Measurements from ENCODE around the gene CHST3.
"Not testable (repeated sequence)": the region's sequence is repeated elsewhere in the genome, so short reads cannot be mapped to it uniquely, and the experiment has no call there.

Gene CHST3

DNA sequence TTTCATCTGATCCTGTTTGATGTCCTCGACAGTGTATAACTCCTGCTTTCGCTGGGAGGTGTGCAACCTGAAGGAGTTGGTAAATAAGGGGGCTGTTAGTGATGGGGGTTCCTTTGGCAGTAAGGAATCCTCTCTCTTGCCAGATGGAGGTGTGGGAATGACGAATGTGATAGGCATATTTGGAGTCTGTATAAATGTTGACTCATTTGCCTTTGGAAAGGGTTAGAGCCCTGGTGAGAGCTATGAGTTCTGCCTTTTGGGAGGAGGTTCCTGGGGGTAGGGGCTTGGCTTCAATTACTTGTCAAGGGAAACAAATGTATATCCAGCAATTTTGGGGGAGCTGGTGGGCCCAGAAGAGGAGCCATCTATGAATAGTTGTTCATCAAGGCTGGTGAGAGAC lies 11.4 kb upstream of the CHST3 start:
- no peak for DNase-seq

DNA sequence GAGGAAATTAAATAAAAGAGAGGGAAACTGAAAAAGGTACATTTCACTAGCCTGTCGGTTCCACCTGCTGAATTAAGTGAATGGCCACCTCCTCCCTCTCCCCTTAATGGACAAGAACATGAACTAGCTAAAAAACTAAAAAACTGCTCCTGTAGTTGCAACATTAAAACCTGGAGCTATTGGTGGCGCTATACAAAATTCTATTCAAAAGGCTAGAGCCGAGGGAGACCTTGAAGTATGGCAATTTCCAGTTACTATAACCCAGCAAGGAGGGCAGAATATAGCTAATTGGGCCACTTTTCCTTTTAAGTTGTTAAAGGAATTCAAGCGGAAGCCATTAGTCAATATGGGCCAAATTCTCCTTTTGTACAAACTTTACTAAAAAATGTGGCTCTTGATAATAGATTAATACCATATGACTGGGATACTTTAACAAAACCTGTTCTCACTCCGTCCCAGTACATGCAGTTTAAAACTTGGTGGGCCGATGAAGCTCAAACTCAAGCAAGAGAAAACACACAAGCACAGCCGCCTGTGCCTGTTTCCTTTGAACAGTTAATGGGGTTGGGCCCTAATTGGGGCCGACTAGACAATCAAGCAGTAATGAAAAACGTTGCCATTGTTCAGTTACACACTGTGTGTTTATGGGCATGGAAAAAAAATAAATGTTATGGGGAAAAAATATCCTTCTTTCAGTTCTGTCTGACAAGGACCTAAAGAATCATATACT lies 6.5 kb upstream of the CHST3 start:
- DNase-seq, result no peak

DNA sequence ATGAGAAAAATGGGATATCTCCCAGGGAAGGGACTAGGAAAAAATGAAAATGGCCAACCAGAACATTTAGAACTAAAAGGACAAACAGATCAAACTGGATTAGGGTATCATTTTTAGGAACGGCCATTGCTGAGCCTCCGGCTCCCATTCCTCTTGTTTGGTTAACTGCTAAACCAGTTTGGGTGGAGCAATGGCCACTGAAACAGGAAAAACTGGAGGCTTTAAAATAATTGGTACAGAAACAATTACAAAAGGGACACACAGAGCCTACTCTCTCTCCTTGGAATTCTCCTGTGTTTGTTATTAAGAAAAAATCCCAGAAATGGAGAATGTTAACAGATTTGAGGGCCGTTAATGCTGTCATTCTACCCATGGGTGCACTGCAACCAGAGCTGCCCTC lies 4.7 kb upstream of the CHST3 start:
- no peak for DNase-seq

DNA sequence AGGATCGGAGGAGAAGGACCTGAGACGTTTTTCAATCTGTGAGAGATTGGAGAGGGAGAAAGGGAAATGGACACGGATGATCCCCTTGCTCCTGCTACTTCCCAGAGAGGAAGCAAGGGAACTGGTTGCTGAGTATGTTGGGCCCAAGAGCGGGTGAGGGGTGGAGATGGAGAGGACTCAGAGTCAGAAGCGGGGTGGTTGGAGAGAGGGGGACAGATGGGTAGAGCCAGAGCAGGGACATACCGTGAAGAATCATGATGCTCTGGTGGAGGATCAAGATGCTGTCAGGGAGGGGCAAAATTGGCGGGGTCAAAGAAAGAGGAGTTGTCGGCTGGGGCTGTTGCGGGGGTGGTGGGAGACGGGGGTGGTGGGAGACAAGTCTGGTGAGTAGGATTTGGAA lies 2.4 kb upstream of the CHST3 start:
- DNase-seq, result no peak

DNA sequence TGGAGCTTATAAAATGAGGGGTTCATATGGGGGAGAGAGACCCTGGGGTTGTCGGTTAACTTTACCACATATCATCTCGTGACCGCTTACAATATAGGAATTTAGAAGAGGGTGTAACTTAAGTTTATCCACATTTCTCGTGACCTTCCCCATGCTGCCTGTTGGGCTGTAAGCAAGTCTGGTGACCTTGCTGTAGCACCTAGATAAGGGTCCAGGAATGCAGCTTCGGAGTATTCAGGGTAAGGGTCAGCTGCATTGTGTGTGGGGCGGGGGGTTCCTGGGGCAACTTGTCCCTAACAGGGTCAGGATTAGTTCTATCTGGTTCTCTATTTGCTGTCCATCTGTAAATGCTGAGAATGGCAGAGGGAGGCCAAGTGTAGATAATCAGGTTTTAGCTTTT lies 1.3 kb upstream of the CHST3 start:
- DNase-seq, result no peak

DNA sequence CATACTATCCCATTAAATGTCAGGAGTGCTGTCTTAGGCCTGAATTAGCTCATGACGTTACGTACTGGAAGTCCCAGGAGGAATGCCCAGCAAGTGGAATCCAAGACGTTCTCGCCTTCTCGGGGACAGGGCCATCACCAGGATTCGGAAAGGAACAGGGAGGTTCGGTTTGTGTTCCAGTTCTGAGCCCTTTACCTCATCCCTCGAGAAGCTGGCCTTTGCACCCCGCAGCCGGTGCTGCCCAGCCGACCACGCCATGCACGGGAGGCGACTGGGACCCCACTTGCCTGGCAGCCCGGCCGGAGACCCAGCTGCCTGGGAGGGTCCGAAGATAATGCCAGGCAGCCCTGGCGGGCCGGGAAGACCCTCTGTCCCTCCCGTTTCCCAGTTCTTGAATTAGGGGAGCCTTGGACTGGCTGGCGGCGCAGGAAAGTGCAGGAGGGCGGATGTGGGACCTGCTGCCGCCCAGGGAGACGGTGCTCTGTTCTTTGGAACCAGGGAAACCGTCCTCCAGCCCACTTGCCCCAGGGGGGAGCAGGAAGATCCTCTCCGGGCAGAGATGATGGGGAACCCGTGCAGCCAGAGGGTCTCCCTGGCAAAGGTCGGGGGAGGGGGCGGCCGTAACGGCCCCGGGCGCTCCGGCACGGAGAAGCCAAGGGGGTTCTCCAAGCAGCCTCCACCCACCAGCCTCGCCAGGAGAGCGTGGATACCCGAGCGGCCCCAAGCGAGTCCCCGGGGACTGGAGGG lies 671 bp upstream of the CHST3 start:
- no peak for DNase-seq

DNA sequence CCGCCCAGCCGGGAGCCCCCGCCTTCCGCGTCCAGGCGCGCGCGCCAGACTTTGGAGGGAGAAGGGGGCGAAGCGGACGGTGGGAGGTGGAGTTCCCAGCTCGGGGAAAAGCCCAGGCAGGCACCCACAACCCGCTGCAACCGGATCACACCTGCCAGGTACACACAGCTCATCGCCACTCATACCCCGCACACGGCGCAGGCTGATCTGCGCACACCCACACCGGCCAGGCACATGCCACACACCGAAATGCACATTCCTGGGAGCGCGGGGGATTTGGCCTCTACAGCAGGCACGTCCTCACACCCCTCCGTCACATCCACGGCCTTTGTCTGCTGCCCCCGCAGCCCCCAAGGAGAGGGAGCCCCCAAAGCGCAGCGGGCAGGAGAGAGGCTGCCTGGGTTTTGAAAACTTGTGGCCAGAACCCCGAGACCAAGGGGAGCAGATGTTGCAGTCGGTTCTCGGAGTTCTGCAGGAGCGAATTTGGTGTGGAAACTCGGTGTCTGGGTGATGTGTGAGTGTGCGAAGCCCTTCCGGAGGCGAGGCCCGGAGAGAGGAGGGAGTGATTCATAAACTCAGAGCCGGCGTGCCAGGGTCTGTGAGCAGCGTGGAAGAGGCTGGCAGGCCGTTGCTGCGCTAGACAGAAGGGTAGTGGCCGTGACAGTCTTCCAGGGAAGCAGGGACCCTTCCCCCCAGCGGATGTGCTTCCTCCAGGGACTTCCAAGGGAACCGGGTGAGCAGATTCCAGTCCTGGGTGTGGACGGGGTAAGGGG lies 734 bp downstream of the CHST3 start:
- DNase-seq, result peak; percentile 3

DNA sequence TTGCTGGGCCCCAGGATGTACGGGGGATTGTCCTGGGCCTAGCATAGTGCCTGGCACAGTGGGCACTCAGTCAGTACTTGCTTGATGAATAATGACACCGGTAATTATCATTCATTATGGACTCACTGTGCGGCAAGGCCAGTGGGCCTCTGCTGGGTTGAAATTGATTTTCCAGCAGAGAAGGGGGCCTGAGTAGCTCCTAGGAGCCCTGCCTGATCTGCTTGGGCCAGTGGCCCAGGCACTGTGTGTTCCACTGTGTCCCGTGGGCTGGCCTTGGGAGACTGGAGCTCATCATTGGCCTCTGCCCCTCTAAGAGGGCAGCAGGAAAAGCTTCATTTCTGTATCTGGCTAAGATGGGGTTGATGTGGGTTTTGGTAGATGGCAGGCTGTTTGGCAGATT lies 1.4 kb downstream of the CHST3 start:
- DNase-seq, result no peak

DNA sequence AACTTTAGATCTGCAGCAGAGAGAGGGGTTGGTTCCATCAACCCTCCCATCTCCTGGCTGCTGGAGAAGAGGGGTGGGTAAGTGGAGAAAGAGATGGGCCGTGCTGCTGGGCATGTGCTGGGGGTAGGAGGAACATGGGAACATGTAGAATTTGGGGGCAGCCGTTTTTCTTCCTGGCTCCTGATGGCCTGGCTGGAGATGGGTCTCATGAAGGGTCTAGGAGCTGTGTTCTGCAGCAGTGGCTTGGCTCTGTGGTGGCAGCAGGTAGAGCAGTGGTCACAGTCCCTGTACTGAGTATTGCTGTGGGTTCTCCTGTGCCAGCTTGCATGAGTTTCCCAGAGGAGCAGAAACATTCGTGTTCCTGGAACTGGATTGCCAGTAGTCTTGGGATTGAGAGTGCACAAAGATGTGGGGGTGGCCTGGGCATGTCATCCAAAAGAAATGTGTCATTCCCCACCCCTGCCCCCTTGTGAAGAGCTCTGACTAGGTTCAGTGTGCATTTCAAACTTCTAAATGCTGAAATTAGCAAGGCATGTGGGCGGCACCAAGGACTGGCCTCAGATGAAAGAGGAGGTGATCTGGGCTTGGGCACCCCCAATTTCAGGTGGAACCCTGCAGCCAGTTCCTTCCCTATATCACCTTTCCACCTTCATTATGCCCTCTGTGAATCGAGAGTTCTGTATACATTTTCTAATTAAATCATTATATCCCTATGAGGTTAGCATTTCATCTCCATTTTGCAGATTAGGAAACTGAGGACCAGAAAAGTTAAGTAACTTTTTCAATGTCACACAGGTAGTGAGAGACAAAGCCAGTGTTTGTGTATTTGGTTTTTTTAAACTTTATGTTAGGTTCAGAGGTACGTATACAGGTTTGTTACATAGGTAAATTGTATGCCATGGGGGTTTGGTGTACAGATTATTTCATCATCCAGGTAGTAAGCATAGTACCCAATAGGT lies 2.1 kb downstream of the CHST3 start:
- no peak for DNase-seq

DNA sequence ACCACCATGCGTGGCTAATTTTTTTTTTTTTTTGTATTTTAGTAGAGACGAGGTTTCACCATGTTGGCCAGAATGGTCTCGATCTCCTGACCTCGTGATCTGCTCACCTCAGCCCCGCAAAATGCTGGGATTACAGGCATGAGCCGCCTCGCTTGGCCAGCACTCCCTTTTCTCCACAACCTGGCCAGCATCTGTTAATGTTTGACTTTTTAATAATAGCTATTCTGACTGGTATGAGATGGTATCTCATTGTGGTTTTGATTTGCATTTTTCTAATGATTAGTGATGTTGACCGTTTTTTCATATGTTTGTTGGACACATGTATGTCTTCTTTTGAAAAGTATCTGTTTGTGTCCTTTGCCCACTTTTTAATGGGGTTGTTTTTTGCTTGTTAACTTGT lies 3.8 kb downstream of the CHST3 start:
- not testable (repeated sequence) for DNase-seq

DNA sequence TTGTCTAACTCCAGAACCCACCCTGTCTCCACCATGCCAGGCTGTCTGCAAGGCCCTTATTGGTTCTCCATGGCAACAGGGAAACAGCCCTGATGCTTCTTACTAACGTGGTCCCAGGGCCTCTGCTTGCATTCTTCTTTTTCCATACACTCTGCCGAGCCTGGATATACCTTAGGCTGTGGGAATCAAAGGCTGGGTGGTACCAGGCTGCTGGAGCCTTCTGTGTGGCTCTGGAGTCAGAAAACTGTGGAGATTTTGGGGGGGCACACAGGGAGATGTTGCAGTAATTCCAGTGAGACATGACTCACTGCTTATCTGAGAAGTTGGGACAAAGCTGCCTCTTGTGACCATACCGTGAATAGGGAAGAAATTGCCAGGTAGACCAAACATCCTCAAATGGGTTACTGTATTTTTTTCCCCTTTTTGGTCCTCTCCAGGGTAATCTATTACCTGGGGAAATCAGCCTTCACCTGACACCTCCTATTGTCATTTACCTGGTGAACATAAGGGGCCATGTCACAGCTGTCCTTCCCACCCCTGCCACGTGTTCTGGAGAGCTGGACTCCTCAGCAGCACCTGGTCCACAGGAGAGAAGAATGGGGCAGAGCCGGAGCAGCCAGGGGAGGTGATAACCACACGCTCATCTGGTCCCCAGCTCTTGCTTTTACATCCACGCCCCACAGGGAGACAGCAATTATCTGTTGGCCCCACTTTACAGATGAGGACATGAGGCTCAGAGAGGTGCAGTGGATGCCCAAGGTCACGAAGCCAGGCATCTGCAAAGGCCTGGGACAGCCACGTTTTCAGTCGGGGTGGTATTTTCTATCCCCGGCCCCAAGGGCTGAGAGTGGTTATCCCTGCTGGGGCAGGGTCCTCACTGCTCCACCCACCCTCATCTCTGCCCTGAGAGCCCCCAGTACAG lies 4.6 kb downstream of the CHST3 start:
- DNase-seq, result no peak

DNA sequence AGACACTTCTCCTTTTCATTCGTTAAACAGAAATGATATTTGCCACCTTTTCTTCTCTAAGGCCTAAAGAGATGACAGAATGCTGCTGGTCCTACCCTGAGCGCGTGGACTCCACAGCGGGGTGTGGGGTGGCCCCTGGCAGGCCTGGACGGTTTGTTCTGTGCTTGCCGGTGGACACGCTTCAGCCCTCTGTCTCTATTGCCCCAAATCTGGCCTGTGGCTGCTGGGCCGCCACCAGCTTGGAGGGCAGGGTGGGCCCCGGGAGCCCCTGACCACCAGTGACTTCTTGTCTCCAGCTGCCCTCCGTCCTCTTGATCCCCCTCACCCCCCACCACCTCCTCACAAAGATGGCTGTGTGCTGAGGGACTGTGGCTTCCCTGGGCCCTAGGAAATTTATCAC lies 5.7 kb downstream of the CHST3 start:
- DNase-seq, result no peak

DNA sequence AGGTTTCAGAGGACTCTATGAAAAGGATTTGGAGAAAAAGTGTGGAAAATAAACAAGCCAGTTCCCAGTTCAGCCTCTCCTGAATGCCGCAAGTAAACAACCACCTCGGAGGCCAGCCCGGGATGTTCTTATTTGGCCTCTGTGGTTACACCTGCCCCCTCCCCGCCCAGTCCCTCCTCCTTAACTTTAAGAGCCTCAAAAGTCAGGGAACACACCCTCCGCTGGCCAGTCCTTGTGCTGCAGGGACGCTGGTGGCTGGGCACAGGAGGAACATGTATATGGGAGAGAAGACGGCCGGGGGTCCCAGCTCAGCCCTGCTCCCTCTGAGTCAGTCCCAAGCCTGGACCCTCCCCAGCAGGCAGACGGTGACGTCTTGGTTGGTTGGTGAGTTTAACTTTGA lies 6.1 kb downstream of the CHST3 start:
- no peak for DNase-seq

DNA sequence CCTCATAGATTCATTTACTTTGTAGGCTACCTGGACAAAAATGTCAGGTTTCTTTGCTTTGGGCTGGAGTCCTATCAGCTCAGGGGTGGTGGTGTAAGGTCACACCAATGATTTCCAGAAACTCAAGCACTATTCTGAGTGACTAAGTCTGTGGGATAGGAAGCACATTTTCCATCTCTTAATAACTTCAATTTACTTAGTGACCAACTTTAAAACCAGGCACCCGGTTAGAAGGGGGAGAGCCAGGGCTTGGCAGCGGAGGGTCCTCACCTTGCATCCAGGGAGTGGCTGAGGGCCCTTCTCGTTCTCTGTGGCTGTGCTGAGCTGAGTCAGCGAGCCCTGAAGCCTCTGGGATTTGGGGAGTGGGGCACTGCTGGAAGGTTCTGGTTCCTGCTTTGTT lies 6.7 kb downstream of the CHST3 start:
- no peak for DNase-seq

DNA sequence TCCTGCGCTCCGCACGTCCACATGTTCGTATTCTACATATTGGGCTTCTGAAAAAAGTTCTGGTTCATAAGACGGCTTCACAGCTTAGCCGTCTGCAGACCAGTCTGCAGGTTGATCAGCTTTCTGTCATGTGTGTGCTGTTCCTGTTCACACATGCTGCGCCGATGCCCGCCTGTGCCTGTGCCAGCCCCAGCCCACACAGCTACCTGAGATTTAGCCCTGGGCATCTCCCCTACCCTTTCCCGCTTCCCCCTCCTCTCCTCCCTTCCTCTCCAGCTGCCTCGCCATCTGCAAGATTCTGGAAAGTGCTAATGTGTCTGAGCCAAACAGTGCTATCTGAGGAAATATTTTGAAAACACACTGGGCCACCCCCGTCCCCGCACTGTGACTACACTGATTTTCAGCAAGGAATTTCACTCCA lies 7.1 kb downstream of the CHST3 start:
- DNase-seq, result no peak

DNA sequence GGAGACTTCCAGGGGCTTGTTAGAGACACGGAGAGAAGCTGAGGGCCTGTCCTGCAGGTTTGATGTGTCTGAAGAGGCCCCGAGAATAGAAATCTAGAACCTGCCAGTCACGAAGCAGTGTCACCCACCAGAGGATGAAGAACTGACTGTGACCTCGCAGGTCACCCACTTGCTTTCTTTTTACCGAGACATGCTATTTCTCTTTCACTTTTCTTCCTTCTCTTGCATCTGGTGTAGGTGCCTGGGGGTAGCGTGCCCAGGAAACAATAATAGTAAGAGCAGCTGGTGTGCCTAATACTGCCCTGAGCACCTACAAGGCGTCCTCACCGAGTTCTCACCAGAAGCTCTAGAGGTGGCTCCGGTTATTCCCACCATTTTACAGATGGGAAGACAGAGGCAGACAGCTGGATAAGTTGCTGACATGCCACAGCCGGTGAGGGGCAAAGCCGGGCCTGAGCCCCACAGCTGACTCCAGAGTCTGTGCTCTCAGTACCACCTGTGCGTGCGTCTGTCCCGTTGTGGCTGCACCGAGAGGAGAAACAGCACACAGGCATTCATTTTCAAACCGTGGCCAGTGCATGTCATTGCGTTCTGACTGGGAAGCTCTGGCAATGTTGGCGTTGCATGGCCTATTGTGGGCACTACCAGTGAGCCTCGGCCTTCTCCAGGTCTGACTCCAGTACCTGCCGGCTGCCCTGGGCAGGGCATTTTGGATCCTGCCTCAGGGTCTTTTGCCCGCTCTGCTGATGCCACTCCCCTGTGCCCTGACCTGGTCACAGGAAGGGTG lies 7.8 kb downstream of the CHST3 start:
- DNase-seq, result no peak

DNA sequence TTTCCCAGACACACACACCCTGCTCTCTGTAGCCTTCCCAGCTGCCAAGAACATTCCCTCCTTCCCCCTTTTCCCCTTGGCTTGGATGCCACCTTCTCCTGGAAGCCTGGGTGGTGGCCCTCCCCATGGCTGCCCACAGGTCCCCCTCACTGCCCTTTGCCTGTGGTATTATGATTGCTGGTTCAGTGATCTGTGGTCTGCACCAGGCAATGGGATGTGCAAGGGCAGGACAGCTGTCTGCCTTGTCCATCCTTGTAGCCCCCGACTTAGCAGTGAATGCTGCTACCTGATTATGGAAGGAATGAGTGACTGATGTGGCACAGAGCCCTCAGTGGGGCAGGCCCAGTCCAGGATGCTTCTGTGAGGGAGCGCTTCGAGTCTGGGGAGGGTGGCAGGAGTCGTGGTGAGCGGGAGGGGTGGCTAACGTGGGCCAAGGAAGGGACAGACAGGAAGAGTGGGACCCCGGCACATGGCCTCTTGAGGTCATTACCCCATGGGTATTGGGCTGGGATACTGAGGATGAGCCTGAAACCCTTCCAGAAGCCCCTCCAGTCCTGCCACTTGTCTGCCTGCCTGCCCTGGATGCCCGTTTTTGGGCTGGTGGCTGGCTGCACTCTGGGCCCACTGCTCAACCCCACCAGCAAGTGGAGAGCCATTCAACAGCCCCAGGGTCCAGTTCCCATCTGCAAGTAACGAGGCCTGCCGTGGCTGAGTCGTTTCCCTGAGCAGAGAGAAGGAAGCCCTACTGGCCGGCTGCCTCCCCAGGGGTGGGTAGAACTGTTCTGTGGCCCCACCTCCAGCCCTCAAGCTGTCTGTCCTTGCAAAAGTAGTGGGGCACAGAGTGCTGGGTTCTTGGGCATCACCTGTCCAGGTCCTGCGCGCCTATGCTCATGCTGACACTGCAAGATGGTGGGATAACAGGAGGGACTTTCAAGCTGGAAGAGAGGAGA lies 8.8 kb downstream of the CHST3 start:
- DNase-seq, result no peak

DNA sequence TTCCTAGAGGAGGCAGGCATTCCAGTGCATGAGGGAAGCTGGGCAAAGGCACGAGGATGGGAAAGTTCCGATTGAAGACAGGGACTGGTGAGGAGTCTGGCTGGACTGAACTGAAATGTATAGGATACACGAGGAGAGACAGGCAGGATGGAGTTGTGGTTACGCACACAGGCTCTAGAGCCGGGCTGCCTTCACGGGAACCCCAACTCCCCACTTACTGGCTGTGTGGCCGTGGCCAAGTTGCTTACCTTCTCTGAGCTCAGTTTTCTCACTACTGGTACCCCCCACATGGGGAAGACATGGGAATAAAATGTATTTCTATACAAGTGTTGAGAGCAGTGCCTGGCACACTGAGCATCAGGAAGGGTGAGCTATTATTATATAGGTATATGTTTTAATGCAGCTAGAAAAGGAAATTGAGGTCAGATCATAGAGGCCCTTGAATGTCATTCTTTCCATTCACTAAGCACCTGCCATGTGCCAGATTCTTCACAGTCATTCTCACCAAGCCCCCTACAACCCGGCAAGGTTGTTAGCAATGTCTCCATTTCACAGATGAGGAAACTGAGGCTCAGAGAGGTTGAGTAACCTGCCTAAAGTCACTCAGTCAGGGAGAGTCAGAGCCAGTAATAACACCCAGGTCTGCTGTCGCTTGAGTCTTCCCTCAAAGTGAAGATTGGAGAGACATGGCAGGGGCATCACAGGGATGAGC lies 9.7 kb downstream of the CHST3 start:
- no peak for DNase-seq

DNA sequence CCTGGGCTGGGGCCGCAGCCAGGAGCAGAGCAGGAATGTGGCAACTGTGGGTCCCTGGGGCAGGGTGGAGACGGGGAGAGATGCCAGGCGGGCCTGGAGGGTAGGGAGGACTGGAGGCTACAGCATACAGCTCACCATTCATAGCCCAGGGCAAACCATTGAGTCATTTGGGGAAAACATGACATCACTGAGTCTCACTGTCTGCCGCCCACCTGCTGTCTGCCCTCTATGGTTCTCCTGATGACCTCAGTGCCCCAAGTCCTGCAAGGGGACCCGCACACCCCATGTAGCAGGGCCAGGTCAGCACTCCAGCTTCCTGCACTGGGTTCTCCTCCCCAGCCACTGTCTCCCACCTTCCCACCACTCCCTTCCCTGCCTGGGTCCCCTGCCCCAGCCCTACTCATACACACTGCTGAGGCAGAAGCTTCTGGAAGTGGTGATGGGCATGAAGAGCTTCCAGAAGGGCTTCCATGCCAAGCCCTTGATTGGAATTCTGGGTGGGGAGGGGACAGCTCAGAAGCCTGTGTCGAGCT lies 10.4 kb downstream of the CHST3 start:
- DNase-seq, result no peak
